Measurements from ENCODE around the gene DDX17.

Gene DDX17

DNA sequence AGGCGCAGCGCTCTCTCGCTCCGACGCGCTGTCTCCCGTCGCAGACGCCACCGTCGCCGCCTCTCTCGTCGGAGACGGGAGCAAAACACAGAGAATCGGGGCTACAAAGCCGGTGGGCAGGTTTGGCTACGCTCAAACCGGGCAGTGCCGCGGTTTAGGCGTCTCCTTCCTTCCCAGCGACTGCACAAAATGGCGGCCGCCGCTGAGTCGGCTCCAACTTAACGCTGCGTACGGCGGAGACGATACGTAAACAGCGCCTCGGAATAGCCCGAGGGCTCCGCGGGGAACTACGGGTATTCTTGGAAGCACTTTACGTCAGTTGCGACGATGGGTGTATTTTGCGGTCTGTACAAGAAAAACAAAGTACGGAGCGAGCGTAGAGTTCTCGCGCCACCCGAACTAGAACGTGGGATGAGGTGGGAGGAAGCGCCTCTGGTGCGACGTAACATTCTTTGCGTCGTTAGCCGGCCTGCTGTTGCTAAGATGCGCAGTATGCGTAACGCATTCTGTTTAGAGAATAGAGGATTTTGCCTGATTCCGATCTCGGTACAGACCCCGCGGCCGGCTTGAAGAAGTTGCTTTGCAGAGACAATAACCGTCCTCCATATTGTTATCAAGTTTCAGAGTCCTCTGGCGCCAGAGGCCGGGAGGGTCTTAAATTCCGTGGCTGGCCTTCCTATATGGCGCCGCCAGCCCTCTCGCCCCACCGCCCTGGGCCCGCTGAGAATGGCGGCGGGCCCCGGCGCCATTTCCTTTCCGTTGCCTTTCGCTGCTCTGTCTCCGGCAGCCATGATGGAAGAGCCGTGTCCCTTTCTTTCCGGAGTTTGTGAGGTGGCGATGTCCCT, at the start of gene DDX17:
Gene DDX17, minus strand, starts transcription at position 194 of the 845 bp plus-strand sequence.
- no peaks in the 10 kb centered on the region for H3K27me3 ChIP-seq (ENCODE audit: control insufficient read depth, insufficient read depth, low read length)
- no peaks in the 10 kb centered on the region for H3K9me3 ChIP-seq (ENCODE audit: control insufficient read depth, insufficient read depth, low read depth, low read length)
- peaks cover 24% of the 10 kb centered on the region for H3K4me1 ChIP-seq (ENCODE audit: control insufficient read depth, insufficient read depth, low read length)
- H3K4me3 ChIP-seq (ENCODE audit: low read depth, low read length): peak within 1 kb of the TSS; percentile 94
- H3K9ac ChIP-seq (ENCODE audit: low read length): peak within 1 kb of the TSS; percentile 100
- peaks cover 40% of the 10 kb centered on the region for H3K36me3 ChIP-seq (ENCODE audit: control insufficient read depth, insufficient read depth, low read length)
- peak within 1 kb of the TSS; percentile 100 for H3K27ac ChIP-seq (ENCODE audit: low read depth, low read length)

DNA sequence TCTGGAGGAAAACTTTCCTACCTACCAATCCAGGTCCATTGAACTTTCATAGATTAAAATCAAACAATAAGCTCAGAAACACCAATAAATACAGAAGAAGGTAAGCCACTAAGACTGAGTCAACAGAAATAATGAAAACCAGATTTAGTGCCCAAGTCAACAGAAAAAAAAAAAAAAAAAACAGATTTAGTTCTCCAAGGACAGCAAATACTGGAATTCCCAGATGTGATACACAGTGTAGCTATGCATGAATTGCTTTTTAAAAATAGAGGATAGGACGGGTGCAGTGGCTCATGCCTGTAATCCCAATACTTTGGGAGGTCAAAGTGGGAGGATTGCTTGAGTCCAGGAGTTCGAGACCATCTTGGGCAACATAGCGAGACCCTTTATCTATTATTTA, 48.2 kb upstream of the DDX17 start:
- H3K36me3 ChIP-seq (ENCODE audit: control insufficient read depth, insufficient read depth, low read length): peaks cover 4% of the 10 kb centered on the region; the same call in 1 of the 2 replicates
- no peaks in the 10 kb centered on the region for H3K9me3 ChIP-seq (ENCODE audit: control insufficient read depth, insufficient read depth, low read depth, low read length)
- H3K27ac ChIP-seq (ENCODE audit: low read depth, low read length): no peak overlapping the region
- H3K4me1 ChIP-seq (ENCODE audit: control insufficient read depth, insufficient read depth, low read length): no peaks in the 10 kb centered on the region
- no peak overlapping the region for H3K4me3 ChIP-seq (ENCODE audit: low read depth, low read length)
- no peak overlapping the region for H3K9ac ChIP-seq (ENCODE audit: low read length)
- no peaks in the 10 kb centered on the region for H3K27me3 ChIP-seq (ENCODE audit: control insufficient read depth, insufficient read depth, low read length)

DNA sequence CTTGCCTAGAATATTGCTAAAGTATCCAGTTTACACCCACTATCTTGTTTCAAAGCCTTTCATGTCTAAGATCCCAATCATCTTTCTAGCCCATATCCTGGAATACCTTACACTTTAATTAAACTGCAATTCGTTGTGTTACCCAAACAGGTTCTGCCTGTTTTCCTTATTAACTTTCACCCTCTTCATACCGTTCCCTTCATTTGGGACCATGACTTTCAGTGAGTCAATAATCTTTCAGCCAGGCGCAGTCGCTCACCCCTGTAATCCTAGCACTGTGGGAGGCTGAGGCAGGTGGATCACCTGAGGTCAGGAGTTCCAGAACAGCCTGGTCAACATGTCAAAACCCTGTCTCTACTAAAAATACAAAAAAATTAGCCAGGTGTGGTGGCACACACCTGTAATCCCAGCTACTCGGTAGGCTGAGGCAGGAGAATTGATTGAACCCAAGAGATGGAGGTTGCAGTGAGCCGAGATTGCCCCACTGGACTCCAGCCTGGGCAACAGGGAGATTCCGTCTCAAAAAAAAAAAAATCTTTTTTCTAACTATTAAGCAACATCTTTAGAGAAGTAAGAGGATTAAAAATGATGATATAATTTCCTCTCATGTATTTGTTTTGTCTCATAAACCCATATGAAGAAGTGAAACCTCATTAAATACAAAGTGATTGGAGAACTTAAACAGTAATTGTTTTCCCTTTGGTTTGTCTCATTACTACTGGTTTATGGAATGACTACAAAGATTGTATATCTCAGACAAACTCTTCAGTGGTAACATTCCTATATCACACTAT, 43.2 kb upstream of the DDX17 start:
- no peaks in the 10 kb centered on the region for H3K4me1 ChIP-seq (ENCODE audit: control insufficient read depth, insufficient read depth, low read length)
- no peaks in the 10 kb centered on the region for H3K27me3 ChIP-seq (ENCODE audit: control insufficient read depth, insufficient read depth, low read length)
- H3K27ac ChIP-seq (ENCODE audit: low read depth, low read length): no peak overlapping the region
- no peak overlapping the region for H3K9ac ChIP-seq (ENCODE audit: low read length)
- H3K4me3 ChIP-seq (ENCODE audit: low read depth, low read length): no peak overlapping the region
- peaks cover 5% of the 10 kb centered on the region for H3K36me3 ChIP-seq (ENCODE audit: control insufficient read depth, insufficient read depth, low read length)
- H3K9me3 ChIP-seq (ENCODE audit: control insufficient read depth, insufficient read depth, low read depth, low read length): peaks cover 2% of the 10 kb centered on the region

DNA sequence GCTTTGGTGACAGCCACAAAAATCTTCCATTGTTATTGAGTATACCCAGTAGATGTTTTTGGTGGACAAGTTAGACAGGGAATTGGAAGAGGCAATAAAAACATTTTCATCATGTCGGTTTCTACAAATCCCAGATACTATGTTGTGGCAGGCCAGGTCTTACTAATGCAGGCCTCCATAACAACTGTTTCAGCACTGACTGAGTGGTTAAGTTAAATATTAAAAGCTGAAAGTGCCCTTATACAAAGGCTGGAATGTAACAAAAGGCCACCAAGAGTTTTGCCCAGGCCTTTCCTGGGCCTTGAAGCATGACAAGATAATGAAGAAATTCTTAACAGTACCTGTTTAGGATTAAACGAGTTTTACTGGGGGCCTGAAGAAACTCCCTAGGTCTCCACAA, 34.6 kb upstream of the DDX17 start:
- no peak overlapping the region for H3K9ac ChIP-seq (ENCODE audit: low read length)
- no peaks in the 10 kb centered on the region for H3K27me3 ChIP-seq (ENCODE audit: control insufficient read depth, insufficient read depth, low read length)
- peaks cover 11% of the 10 kb centered on the region for H3K9me3 ChIP-seq (ENCODE audit: control insufficient read depth, insufficient read depth, low read depth, low read length)
- no peaks in the 10 kb centered on the region for H3K4me1 ChIP-seq (ENCODE audit: control insufficient read depth, insufficient read depth, low read length)
- no peak overlapping the region for H3K4me3 ChIP-seq (ENCODE audit: low read depth, low read length)
- no peak overlapping the region for H3K27ac ChIP-seq (ENCODE audit: low read depth, low read length)
- peaks cover 6% of the 10 kb centered on the region for H3K36me3 ChIP-seq (ENCODE audit: control insufficient read depth, insufficient read depth, low read length)

DNA sequence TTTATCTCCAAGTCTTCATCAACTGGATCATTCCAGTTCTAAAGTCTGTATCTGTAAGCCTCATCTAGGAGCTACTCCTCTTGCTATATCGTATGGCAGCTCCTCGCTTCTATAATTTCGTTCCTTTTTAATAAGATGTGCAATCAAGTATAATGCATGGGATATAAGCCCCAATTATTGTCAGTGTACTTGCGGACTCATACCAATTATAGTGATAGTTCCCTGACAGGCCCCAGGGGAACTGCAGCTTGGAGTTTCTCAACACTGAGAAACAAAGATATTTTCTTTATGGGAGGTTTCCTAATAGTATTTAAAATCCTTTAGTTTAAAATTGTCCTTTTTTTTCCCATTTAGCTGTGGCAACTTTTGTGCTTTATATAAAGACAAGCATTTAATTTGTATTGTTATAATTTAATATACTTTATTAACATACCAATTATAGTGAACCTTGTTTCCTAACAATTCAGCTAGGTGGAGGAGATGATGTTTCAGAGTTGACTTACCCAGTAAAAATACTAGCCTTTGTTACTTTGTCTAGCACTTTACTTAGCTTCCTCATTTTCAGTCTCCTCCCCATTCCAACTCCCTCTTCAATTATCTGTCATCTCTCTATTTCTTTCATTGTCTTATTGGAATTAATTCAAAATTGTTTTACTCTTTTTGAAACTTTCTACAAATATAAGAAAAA, 25.3 kb upstream of the DDX17 start:
- H3K4me3 ChIP-seq (ENCODE audit: low read depth, low read length): no peak overlapping the region
- H3K9me3 ChIP-seq (ENCODE audit: control insufficient read depth, insufficient read depth, low read depth, low read length): no peaks in the 10 kb centered on the region
- no peaks in the 10 kb centered on the region for H3K27me3 ChIP-seq (ENCODE audit: control insufficient read depth, insufficient read depth, low read length)
- H3K4me1 ChIP-seq (ENCODE audit: control insufficient read depth, insufficient read depth, low read length): no peaks in the 10 kb centered on the region
- no peak overlapping the region for H3K9ac ChIP-seq (ENCODE audit: low read length)
- H3K27ac ChIP-seq (ENCODE audit: low read depth, low read length): no peak overlapping the region
- no peaks in the 10 kb centered on the region for H3K36me3 ChIP-seq (ENCODE audit: control insufficient read depth, insufficient read depth, low read length)

DNA sequence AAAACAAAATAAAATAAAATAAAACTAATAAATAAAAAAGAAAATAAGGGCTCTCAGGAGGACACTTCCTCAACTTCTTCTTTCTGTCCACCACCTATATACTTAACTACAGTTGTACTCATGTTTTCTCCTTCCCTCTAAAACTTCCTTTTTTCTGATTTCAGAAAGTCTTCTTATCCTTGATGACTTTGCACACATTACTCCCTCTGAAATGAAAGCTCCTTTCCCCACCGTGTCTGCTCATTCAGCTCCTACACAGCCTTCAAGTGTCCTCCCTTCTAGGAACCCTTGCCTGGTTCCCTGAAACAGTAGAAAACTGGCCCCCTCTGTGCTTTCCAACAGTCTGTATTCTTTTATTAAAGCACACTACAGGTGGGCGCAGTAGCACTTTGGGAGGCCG, 18.3 kb upstream of the DDX17 start:
- Histone ChIP-seq H3K9me3 (ENCODE audit: control insufficient read depth, insufficient read depth, low read depth, low read length) (no peaks in the 10 kb centered on the region), H3K4me3 (ENCODE audit: low read depth, low read length) (no peak overlapping the region), H3K4me1 (ENCODE audit: control insufficient read depth, insufficient read depth, low read length) (no peaks in the 10 kb centered on the region), H3K27ac (ENCODE audit: low read depth, low read length) (no peak overlapping the region), H3K9ac (ENCODE audit: low read length) (no peak overlapping the region), H3K27me3 (ENCODE audit: control insufficient read depth, insufficient read depth, low read length) (no peaks in the 10 kb centered on the region), H3K36me3 (ENCODE audit: control insufficient read depth, insufficient read depth, low read length) (no peaks in the 10 kb centered on the region)

DNA sequence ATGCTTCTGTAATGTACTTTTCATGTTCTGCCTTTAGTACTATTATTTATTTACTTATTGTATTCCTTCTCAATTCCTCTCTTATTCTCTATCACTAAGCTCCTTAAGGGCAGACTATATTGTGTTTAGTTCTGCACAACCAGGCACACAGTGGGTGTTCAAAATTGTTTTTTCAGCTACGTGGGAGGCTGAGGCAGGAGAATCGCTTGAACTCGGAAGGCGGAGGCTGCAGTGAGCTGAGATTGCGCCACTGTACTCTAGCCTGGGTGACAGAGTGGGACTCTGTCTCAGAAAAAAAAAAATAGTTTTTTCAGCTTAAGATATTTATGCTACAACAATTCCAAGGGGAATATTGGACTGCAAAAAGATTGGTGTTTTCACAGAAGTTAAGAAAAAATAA, 17.4 kb upstream of the DDX17 start:
- H3K9me3 ChIP-seq (ENCODE audit: control insufficient read depth, insufficient read depth, low read depth, low read length): no peaks in the 10 kb centered on the region
- H3K36me3 ChIP-seq (ENCODE audit: control insufficient read depth, insufficient read depth, low read length): no peaks in the 10 kb centered on the region
- no peak overlapping the region for H3K27ac ChIP-seq (ENCODE audit: low read depth, low read length)
- H3K4me1 ChIP-seq (ENCODE audit: control insufficient read depth, insufficient read depth, low read length): no peaks in the 10 kb centered on the region
- H3K4me3 ChIP-seq (ENCODE audit: low read depth, low read length): no peak overlapping the region
- H3K27me3 ChIP-seq (ENCODE audit: control insufficient read depth, insufficient read depth, low read length): no peaks in the 10 kb centered on the region
- no peak overlapping the region for H3K9ac ChIP-seq (ENCODE audit: low read length)

DNA sequence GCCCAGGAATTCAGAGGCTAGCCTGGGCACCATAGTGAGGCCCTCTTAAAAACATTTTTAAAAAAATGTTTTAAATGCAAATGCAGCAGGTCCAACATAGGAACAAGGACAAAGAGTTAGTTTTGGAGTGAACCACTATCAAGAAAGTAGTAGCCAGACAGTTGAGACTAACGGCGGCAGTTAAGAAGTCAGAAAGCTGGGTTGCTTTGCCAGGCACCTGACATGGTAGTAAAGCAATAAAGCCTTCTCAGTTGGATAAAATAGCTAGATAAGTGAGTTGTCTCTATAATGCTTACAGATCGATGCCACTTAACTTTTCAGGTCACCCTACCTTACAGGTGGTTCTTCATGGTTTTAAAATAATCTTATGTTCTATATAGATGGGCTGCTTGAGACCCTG, 16.9 kb upstream of the DDX17 start:
- Histone ChIP-seq H3K27me3 (ENCODE audit: control insufficient read depth, insufficient read depth, low read length) (no peaks in the 10 kb centered on the region), H3K36me3 (ENCODE audit: control insufficient read depth, insufficient read depth, low read length) (no peaks in the 10 kb centered on the region), H3K9me3 (ENCODE audit: control insufficient read depth, insufficient read depth, low read depth, low read length) (no peaks in the 10 kb centered on the region), H3K9ac (ENCODE audit: low read length) (no peak overlapping the region), H3K4me3 (ENCODE audit: low read depth, low read length) (no peak overlapping the region), H3K4me1 (ENCODE audit: control insufficient read depth, insufficient read depth, low read length) (no peaks in the 10 kb centered on the region), H3K27ac (ENCODE audit: low read depth, low read length) (no peak overlapping the region)

DNA sequence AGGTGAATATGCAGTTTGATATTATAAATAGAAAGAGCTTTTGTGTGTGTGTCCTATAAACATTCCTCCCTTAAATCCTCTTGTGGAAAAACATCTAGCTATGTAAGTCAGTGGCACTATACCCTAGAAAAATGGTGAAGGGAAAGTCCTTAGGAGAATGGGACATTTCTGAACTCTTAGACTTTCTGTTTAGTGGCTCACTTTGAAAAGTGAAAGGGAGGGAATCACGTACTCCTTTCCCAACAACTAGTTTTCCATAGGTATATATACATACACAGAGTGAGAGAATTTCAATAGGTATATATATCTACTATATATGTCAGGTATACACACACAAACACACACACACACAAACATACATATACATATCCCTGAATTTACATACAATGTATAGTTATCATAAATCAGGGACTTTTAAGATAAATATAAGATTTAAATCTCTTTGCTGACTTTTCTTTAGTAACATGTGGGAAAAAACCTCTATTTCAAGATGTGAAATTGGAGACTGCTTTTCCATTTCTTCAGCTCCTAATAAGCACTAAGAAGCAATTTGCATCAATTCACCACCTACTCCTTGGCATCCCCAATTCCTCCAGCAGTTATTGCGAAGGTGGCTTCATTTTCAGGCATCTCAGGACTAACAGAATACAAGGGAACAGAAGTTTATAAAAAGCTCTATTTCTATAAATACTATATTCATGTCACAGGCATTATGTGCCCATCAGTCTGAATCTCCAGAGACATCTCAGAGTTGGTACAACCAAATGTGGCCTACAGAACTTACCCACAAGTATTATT, 13.5 kb upstream of the DDX17 start:
- peaks cover 7% of the 10 kb centered on the region; the same call in 1 of the 2 replicates for H3K4me1 ChIP-seq (ENCODE audit: control insufficient read depth, insufficient read depth, low read length)
- H3K27ac ChIP-seq (ENCODE audit: low read depth, low read length): no peak overlapping the region
- H3K9me3 ChIP-seq (ENCODE audit: control insufficient read depth, insufficient read depth, low read depth, low read length): no peaks in the 10 kb centered on the region
- H3K36me3 ChIP-seq (ENCODE audit: control insufficient read depth, insufficient read depth, low read length): no peaks in the 10 kb centered on the region
- no peaks in the 10 kb centered on the region for H3K27me3 ChIP-seq (ENCODE audit: control insufficient read depth, insufficient read depth, low read length)
- no peak overlapping the region for H3K4me3 ChIP-seq (ENCODE audit: low read depth, low read length)
- H3K9ac ChIP-seq (ENCODE audit: low read length): no peak overlapping the region

DNA sequence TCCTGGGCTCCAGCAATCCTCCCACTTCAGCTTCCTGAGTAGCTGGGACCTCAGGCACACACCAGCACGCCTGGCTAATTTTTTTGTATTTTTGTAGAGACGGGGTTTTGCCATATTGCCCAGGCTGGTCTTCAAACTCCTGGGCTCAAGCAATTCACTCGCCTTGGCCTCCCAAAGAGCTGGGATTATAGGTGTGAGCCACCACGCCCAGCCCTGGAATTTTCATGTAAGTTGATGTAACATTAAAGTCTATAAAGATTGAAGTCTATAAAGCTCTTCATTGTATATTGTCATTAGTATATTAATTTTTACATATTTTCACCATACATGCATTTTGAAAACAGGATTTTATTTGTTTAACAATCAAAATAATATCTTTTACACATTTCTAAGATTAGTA, 12.5 kb upstream of the DDX17 start:
- Histone ChIP-seq H3K27me3 (ENCODE audit: control insufficient read depth, insufficient read depth, low read length) (no peaks in the 10 kb centered on the region), H3K36me3 (ENCODE audit: control insufficient read depth, insufficient read depth, low read length) (no peaks in the 10 kb centered on the region), H3K9ac (ENCODE audit: low read length) (no peak overlapping the region), H3K27ac (ENCODE audit: low read depth, low read length) (no peak overlapping the region), H3K4me1 (ENCODE audit: control insufficient read depth, insufficient read depth, low read length) (peaks cover 10% of the 10 kb centered on the region; the same call in 1 of the 2 replicates), H3K9me3 (ENCODE audit: control insufficient read depth, insufficient read depth, low read depth, low read length) (no peaks in the 10 kb centered on the region), H3K4me3 (ENCODE audit: low read depth, low read length) (no peak overlapping the region)

Data from HUES6 (cell line).